ENCODE measurements around the gene FASN.

DNA sequence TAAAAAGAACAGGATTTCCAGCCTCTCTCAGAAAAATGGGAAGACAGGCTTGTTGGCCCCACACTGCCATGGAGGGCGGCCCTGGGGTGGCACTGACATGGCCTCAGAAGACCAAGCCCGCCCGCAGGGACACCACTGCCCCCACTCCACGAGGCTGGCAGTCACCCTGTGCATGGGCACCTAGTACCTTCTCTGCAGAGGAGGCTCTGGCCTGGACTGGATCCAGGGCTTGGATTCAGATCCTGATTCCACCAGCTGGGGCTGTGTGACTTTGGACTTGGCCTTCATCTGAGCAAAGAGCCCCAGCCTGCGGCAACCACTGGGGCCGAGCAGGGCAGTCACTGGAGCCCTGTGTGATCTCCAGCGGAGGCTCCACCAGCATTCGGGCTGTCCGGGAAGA, 16.8 kb upstream of the FASN start:
- TF ChIP-seq, protein P1, sequence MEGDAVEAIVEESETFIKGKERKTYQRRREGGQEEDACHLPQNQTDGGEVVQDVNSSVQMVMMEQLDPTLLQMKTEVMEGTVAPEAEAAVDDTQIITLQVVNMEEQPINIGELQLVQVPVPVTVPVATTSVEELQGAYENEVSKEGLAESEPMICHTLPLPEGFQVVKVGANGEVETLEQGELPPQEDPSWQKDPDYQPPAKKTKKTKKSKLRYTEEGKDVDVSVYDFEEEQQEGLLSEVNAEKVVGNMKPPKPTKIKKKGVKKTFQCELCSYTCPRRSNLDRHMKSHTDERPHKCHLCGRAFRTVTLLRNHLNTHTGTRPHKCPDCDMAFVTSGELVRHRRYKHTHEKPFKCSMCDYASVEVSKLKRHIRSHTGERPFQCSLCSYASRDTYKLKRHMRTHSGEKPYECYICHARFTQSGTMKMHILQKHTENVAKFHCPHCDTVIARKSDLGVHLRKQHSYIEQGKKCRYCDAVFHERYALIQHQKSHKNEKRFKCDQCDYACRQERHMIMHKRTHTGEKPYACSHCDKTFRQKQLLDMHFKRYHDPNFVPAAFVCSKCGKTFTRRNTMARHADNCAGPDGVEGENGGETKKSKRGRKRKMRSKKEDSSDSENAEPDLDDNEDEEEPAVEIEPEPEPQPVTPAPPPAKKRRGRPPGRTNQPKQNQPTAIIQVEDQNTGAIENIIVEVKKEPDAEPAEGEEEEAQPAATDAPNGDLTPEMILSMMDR (conservative IDR thresholded peaks at IDR 0.05) = no peak
- TF ChIP-seq ZFX (IDR thresholded peaks at IDR 0.05) = no peak
